GM19397 (cell line): ENCODE measurements around the gene KCNK6.

Experiments
- ATAC-seq: cut with Tn5 transposase; IDR thresholded peaks from one replicate; pipeline ENCODE4 v1.9.1; 2021; ENCODE audit warnings: mild to moderate bottlenecking, moderate library complexity; ENCODE audit not compliant: unreplicated experiment

The KCNK6 gene

GRCh38 chr19:38294090-38294489 lies 25.6 kb upstream of the KCNK6 start:
- ATAC-seq = no peak

GRCh38 chr19:38298821-38299680 lies 20.6 kb upstream of the KCNK6 start:
- no peak for ATAC-seq

DNA sequence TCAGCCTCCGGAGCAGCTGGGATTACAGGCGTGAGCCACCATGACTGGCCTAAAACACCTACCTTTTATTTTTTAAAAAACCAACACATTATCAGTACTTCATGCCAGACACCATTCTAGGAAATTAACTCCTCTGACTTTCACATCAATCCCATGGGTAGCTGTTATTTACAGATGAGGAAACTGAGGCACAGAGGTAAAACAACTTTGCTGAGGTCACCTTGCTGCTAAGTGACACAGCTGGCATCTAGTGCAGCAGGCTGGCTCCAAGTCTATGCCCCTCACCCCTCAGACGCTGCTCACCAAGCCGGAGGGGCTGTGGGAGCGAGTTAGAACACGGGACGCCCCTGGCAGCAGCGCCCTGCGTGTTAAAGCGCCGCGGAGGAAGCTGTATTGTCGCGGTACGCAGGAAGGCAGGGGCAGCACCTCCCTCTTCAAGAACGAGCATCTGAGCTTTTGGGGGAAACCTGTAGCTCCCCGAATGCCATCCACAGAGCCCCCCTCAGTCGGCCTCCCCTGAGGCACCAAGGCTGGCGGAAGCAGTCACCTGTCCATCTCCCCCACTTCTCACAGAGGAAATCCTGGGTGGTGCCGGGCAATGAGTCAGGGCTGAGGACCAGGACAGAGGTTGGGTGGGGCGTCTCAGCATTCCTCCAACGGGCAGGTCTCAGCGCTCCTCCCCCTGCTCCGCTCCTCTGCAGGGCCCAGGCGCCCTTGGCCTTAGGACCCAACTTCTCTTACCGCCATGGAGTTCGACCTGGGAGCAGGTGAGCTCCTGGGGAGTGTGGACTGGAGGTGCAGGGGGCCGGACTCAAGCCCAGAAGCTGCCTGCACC lies 15.9 kb upstream of the KCNK6 start, which contains the start of gene C19orf33:
Gene C19orf33 (plus strand): TSS at position 735 of the 835 bp plus-strand sequence. CDS start 11 bp downstream, at position 746.
- ATAC-seq = no peak

DNA sequence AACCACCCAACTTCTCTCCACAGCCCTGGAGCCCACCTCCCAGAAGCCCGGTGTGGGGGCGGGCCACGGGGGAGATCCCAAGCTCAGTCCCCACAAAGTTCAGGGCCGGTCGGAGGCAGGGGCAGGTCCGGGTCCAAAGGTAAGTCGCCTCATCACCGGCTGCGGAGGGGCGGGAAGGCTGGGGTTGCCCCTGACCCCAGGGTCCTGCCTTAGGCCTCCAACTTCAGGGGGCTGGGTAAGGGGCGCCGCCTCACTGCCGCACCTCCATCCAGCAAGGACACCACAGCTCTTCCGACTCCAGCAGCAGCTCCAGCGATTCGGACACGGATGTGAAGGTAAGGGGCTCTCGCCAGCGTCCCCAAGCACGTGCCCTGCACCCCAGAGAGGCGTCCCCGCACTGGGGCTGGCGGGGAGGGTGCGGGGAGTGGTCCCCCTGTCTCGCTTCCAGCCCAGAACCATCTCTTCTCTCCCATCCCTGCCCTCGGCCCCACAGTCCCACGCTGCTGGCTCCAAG lies 15.2 kb upstream of the KCNK6 start:
- ATAC-seq = no peak

DNA sequence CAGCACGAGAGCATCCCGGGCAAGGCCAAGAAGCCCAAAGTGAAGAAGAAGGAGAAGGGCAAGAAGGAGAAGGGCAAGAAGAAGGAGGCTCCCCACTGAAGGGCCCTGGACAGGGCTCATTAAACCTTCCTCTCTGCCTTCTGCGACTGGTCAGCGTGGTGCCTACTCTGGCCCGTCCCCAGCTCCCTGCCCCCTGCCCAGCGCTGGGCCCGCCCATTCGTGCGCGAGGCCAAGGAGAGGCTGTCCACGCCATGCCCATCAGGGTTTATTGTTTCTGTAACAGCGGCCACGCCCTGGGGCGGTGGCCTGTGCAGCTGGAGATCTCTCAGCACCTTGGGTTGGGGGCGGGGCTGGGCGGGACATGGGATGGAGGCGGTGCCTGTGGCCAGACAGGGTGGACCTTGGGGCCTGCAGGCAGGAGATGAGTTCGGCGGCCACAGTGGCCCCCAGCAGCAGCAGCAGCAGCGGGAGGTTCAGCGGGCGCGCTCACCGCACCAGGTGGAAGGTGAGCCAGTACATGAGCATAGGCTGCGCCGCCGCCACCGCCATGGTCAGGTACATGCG lies 14.7 kb upstream of the KCNK6 start:
- no peak for ATAC-seq

- no peak for ATAC-seq
These were observed 13.4 kb upstream of the KCNK6 start for GRCh38 chr19:38306236-38306635.

GRCh38 chr19:38307076-38307475 lies 12.6 kb upstream of the KCNK6 start:
- no peak for ATAC-seq

DNA sequence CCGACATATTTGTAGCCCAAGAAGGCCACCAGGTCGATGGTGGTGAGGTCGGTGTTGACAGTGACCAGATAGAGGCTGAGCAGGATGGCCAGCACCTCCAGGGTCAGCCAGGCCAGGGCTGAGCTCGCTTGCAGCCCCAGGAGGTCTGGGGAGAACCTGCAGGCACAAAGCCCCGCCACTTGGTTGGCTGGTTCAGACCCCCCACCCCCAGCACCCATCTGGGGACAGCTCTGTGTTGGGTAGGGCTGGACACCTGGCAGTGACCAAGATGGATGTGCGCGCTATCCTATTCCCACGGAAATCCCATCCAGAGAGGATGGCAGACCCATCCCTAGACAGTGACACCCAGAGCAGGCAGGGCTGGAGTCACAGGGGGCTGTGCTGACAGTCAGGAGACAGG lies 12.0 kb upstream of the KCNK6 start:
- no peak for ATAC-seq

DNA sequence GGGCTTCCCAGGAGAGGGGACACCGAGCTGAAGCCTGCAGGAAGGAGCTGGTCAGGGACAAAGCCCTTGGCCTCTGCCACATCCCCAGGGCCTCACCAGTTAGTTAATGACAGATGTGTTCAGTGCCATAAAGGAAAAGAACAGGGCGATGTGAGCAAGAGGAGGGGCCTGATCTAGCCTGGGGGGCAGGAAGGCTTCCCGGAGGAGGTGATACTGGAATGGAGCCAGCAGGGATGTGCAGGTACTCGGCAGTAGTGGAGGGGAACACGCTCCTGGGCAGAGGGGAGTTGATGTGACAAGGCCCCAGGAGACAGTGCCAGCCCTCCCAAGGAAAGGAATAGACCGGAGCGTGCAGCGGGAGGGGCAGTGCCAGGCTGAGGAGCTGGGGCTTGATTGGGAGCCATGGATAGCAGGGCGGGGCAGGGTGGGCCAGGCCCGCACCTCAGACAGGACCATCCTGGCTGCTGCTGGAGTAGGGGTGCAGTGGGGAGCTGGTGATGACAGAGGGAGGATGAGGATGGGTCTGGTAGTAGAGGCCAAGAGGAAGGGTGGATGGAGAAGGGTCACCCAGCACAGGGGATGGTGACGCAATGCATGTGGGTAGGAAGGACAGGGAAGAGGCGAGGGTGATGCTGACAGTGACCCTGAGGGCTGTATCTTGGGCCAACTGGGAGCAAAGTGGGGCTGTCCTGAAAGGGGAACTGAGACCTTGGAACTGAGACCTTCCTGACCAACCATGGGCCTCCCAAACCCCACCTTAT lies 11.5 kb upstream of the KCNK6 start:
- no peak for ATAC-seq

DNA sequence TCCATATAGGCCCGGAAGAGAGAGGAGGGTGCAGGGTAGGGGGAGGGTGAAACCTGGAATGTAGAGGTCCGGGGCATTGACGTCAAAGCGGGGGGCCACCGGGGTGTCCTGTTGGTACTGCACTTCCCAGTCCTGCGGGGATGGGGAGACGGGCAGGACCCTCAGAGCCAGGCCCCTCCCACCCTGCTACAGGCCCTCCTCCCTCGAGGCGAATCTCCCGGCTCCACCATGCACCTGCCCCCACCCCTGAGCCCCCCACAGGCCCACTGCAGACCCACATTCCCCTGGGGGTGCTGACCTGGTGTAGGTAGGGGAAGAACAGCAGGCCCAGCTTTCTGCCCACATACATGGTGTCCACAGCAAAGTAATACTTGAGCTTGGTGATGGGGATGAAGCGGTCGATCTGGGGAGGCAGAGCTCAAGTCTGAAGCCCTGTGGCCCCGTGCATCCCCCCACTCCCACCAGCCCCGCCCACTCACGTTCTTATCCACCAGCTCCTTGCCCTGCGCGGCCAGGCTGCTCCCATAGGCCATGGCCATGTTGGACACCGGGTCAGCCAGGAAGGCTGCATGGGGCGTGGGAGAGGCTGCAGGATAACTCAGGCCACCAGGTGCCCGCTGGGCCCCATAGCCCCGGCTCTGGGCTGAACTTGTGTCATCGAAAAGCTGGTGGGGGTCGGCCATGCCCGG lies 10.6 kb upstream of the KCNK6 start:
- no peak for ATAC-seq

DNA sequence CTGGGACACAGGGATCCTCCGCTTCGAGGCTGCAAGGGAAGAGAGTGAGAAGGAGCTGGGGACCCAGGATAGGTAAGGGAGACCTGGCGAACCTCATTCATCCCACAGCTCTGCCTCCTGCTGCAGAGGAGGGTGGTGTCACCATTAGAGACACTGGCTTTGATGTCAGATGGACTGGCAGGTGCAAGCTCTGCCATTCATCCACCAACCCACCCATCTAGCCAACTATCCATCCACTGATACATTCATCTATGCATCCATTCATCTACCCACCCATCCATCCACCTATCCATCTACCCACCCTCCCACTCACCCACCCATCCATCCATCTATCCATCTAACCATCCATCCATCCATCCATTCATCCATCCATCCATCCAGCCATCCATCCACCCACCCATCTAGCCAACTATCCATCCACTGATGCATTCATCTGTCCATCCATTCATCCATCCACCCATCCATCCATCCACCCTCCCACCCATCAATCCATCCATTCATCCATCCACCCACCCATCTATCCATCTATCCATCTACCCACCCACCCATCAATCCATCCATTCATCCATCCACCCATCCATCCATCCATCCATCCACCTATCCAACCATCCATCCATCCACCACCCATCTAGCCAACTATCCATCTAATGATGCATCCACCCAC lies 9.9 kb upstream of the KCNK6 start:
- ATAC-seq = no peak

- ATAC-seq = no peak
These were observed 9.4 kb upstream of the KCNK6 start for GRCh38 chr19:38310279-38310670.

DNA sequence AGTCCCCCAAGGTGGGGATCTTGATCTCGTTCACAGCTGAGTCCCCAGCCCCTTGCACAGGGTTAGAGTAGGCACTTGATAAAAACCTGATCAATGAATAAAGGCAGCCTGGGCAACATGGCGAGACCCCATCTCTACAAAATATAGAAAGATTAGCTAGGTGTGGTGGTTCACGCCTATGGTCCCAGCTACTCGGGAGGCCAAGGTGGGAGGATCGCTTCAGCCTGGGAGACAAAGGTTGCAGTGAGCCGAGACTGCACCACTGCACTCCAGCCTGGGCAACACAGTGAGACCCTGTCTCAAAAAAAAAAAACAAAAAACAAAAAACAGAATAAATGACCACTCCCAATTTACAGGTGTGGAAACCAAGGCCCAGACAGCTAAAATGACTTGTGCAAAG lies 8.7 kb upstream of the KCNK6 start:
- ATAC-seq = no peak

GRCh38 chr19:38315657-38316476 lies 3.8 kb upstream of the KCNK6 start, which contains the start of gene YIF1B:
YIF1B (minus strand) TSS chr19:38315947; CDS start chr19:38315917, 30 bp downstream.
- ATAC-seq = peak; percentile 90

DNA sequence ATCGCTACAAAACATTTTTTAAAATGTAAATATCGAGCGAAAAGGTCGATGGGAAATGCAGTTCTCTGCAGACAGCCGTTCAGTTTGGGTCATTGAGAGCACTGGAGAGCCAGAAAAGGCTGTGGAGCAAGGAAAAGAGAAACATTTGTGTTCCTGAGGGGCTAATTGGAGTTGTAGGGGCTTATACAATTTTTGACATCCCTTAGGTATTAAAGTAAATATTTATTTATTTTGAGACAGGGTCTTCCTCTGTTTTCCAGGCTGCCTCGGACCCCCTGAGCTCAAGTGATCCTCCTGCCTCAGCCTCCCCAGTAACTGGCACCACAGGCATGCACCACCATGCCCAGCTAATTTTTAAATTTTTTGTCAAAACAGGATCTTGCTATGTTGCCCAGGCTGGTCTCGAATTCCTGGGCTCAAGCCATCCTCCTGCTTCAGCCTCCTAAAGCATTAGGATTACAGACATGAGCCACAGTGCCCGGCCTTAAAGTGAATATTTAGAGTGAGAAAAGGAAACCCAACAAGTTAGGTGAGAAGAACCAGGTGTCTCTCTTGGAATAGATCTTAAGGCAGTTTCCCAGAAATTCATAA lies 3.1 kb upstream of the KCNK6 start:
- no peak for ATAC-seq

- ATAC-seq = no peak
These were observed 2.5 kb upstream of the KCNK6 start for GRCh38 chr19:38317104-38317612.

DNA sequence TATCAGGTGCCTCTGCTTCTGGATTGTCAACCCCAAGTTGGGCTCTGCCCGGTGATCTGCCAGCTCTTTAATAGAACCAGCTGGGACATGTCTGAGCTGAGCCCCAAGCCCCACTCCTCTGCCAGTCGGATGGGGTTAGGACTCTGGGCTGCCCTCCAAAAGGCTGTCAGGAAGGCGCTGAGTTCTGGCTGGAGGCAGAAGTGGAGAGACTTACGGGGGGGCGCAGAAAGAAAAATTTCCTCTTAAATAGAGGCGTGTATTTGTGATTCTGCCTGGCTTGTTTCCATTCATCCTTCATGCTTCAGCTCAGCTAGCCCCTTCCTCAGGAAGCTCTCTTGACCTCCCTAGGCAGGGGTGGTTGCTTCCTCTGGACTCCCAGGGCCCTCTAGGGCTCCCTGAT lies 985 bp upstream of the KCNK6 start:
- no peak for ATAC-seq

- no peak for ATAC-seq
These were observed 1.3 kb downstream of the KCNK6 start for GRCh38 chr19:38320969-38321339.
